Neutrophil (primary cell): ENCODE measurements around the gene SAP30.
A peak's percentile ranks its signal among the peaks of the same experiment; 100 is the strongest.

Experiments
- H3K27ac ChIP-seq: fragments of 200-600 bp; sonication (generic); 2 replicates; pipeline ENCODE4 v1.5.1; 2016; ENCODE audit warnings: mild to moderate bottlenecking, moderate library complexity
- H3K27me3 ChIP-seq: fragments of 200-600 bp; sonication (generic); 2 replicates; pipeline ENCODE4 v1.6.0; 2016; ENCODE audit warnings: mild to moderate bottlenecking
- H3K36me3 ChIP-seq: fragments of 200-600 bp; sonication (generic); 2 replicates; pipeline ENCODE4 v1.5.1; 2017
- H3K4me1 ChIP-seq, 2 experiments: fragments of 200-600 bp in 1 of 2; sonication (generic) in 1 of 2; 1 replicate in 1 of 2; 2 replicates in 1 of 2; pipeline versions ENCODE4 v1.5.1 to v1.6.1; 2013 to 2016; ENCODE audit warnings: low read depth in 1 of 2, low read length in 1 of 2, mild to moderate bottlenecking in 1 of 2, moderate library complexity in 1 of 2; ENCODE audit not compliant: control insufficient read depth in 1 of 2, insufficient read depth in 1 of 2
- H3K4me3 ChIP-seq, 2 experiments: fragments of 200-600 bp in 1 of 2; sonication (generic) in 1 of 2; 1 replicate in 1 of 2; 2 replicates in 1 of 2; pipeline ENCODE4 v1.5.1; 2013 to 2016; ENCODE audit warnings: low read depth in 1 of 2, low read length in 1 of 2, mild to moderate bottlenecking in 1 of 2, moderate library complexity in 1 of 2
- H3K9me3 ChIP-seq: fragments of 200-600 bp; sonication (generic); 2 replicates; pipeline ENCODE4 v1.5.1; 2016
- TF ChIP-seq, protein P1 (sequence below): fragments of 200-600 bp; sonication (generic); IDR thresholded peaks from 2 replicates; pipeline ENCODE4 v1.5.1; 2016; ENCODE audit warnings: antibody characterized with exemption

SAP30 gene

DNA sequence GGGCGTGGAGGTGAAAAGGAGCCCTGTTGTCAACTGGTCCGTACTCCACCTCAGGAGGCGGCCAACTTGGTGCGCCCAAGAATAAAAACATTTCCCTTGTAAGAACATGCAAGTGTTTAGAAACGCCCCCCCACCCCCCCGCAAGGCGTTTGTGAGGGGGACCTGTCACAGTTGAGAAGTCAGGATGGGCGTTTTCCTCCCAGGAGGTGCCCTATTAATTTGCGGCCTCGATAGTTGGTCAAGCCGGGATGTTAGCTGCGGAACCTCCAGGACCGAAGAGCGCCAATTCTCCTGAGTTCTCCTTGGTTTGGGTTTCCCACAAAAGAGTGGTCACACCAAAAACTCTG, 651 bp upstream of the SAP30 start:
- Histone ChIP-seq H3K27ac (peak overlapping the region; percentile 85), H3K4me3 (peak overlapping the region; percentile 77 to 97), H3K36me3 (no peaks in the 10 kb centered on the region), H3K27me3 (peaks cover 13% of the 10 kb centered on the region), H3K4me1 (peaks cover 17 to 23% of the 10 kb centered on the region in 2 experiments), H3K9me3 (no peaks in the 10 kb centered on the region)
- TF ChIP-seq, protein P1, sequence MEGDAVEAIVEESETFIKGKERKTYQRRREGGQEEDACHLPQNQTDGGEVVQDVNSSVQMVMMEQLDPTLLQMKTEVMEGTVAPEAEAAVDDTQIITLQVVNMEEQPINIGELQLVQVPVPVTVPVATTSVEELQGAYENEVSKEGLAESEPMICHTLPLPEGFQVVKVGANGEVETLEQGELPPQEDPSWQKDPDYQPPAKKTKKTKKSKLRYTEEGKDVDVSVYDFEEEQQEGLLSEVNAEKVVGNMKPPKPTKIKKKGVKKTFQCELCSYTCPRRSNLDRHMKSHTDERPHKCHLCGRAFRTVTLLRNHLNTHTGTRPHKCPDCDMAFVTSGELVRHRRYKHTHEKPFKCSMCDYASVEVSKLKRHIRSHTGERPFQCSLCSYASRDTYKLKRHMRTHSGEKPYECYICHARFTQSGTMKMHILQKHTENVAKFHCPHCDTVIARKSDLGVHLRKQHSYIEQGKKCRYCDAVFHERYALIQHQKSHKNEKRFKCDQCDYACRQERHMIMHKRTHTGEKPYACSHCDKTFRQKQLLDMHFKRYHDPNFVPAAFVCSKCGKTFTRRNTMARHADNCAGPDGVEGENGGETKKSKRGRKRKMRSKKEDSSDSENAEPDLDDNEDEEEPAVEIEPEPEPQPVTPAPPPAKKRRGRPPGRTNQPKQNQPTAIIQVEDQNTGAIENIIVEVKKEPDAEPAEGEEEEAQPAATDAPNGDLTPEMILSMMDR = no peak

DNA sequence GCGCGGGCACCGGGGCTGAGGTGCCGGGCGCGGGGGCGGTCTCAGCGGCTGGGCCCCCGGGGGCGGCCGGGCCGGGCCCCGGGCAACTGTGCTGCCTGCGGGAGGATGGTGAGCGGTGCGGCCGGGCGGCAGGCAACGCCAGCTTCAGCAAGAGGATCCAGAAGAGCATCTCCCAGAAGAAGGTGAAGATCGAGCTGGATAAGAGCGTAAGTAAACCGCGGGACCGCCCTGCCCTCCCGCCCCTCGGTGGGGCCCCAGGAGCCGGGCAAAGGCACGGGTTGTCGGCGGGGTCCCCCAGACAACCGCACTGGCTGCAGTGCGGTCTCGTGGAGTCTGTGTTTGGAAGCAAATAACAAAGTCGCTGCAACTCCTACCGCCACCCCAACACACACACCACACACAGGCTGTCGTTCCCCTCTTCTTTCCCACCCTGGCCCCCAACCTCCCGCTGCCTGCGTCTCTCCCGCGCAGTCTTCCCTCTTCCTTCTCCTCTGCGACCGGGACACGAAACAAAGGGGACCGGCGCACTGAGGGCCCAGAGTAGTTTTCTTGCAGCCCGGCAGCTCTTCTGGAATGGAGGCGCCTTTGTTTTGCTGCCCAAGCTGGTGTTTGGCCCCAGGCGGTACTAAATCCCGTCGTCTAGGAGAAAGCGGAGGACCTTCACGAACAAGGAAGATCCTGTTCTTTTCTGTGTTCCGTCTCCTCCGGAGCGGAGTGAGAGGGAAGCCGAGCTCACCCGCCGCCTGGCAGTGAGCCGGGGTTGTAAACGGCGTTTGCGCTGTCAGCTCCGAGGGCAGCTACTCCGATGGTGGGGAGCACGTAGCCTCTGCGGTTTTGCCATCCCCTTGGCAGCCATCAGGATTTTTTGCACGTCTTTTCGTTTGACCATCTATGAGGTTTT, 788 bp downstream of the SAP30 start:
- H3K4me3 ChIP-seq = peak overlapping the region; percentile 77 to 97
- TF ChIP-seq, protein P1 = no peak
- peak overlapping the region; percentile 85 for H3K27ac ChIP-seq
- H3K9me3 ChIP-seq = no peaks in the 10 kb centered on the region
- no peaks in the 10 kb centered on the region for H3K36me3 ChIP-seq
- peaks cover 13% of the 10 kb centered on the region for H3K27me3 ChIP-seq
- H3K4me1 ChIP-seq = peaks cover 17 to 23% of the 10 kb centered on the region in 2 experiments

DNA sequence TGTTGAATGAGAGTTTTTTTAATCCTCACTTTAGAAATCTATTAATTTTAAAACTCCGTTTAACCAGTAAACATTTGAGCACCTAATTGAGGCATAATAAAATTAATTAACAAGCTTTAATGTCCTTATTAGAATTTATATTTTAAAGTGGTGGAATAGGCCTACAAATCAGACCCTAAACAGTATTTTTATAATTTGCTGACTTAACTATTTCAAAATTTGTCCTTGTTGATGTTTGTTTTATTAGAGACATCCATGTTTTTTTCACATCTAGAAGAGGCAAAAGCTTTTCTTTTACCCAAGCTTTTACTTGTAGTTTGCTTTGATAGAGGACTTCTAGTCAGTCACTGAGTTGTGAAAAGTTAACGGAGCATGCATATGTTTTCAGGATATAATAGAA, 3.8 kb downstream of the SAP30 start:
- Histone ChIP-seq H3K9me3 (no peaks in the 10 kb centered on the region), H3K27me3 (peaks cover 13% of the 10 kb centered on the region), H3K27ac (no peak overlapping the region), H3K4me1 (peaks cover 11 to 15% of the 10 kb centered on the region in 2 experiments), H3K4me3 (no peak overlapping the region), H3K36me3 (no peaks in the 10 kb centered on the region)
- TF ChIP-seq, protein P1 = no peak

DNA sequence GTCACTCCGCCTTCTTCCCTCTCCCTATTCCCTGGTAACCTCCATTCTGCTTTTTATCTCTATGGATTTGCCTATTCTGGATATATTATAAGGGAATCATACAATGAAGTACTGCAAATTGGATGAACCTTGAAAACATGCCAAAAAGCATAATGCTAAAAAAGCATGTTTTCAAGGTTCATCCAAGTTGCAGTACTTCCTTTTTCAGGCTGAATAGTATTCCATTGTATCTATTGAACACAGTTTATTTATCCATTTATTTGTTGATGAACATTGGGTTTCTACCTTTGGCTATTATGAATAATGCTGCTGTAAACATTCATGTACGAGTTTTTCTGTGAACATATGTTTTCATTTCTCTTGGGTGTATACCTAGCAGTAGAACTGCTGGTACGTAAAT, 9.2 kb downstream of the SAP30 start:
- Histone ChIP-seq H3K9me3 (no peaks in the 10 kb centered on the region), H3K27ac (no peak overlapping the region), H3K4me1 (no peaks in the 10 kb centered on the region), H3K4me3 (no peak overlapping the region), H3K27me3 (no peaks in the 10 kb centered on the region), H3K36me3 (no peaks in the 10 kb centered on the region)
- TF ChIP-seq, protein P1 = no peak

DNA sequence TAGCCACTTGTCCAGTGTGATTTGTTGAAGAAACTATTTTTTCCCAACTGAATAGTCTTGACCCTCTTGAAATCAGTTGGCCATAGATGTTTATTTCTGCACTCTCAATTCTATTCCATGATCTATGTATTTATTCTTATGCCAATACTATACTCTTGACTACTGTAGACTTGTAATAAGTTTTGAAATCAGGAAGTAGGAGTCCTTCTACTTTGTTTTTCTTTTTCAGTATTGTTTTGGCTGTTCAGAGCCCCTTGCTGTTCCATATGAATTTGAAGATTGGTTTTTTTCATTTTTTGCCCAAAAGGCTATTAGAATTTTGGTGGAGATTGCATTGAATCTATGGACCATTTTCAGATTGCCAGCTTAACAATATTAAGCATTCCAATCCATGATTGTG, 10.2 kb downstream of the SAP30 start:
- TF ChIP-seq, protein P1 = no peak
- H3K4me3 ChIP-seq = no peak overlapping the region
- no peaks in the 10 kb centered on the region for H3K4me1 ChIP-seq
- H3K36me3 ChIP-seq = no peaks in the 10 kb centered on the region
- H3K27me3 ChIP-seq = no peaks in the 10 kb centered on the region
- no peak overlapping the region for H3K27ac ChIP-seq
- no peaks in the 10 kb centered on the region for H3K9me3 ChIP-seq
